Erythroblast (primary cell): ENCODE data around the gene HNRNPUL1.

Experiments used
- GATA1 ChIP-seq: IDR thresholded peaks from 2 replicates; pipeline ENCODE4 v1.6.1; 2011; ENCODE audit warnings: low read depth, mild to moderate bottlenecking, control low read depth, low read length, moderate library complexity
- POLR2A ChIP-seq: IDR thresholded peaks from 2 replicates; pipeline ENCODE4 v1.6.1; 2011; ENCODE audit warnings: mild to moderate bottlenecking, low read length

DNA sequence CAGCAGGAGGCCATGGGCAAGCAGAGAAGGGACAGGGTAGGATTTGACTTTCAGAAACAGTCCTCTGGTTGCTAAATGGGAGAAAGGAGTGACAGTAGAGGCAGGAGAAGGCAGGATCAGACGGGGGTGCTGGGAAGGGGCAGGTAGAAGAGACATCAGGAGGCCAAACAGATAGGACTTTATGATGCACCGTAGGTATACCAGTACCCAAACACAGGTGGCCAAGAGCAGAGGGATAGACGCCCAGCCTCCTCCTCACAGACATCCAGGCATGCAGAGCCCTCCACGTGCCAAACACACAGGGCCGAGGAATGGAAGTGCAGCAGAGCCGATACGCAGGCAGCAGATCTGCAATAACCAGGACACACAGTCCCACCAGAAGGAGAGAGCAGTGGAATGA is 46.4 kb upstream of the HNRNPUL1 start:
- TF ChIP-seq POLR2A, result no peak
- no peak for TF ChIP-seq GATA1
